Fibroblast of the aortic adventitia (primary cell): Measurements from ENCODE around the gene IL33. TPM values are rescaled to one million over a fixed set of nuclear protein-coding genes. Genes with fewer than 3 reads are reported as not detected.
A peak's percentile ranks its signal among the peaks of the same experiment; 100 is the strongest.

Experiments
- DNase-seq: peaks from one replicate; pipeline ENCODE4 v3.0.0-alpha.2; 2010; ENCODE audit warnings: low read depth
- H3K4me3 ChIP-seq: 2 replicates; pipeline ENCODE4 v1.5.1; 2011; ENCODE audit warnings: low read depth, mild to moderate bottlenecking, control low read depth, low read length, moderate library complexity
- CTCF ChIP-seq: IDR thresholded peaks from 2 replicates; pipeline ENCODE4 v1.5.1; 2011; ENCODE audit warnings: mild to moderate bottlenecking, low read length, control low read depth, inconsistent platforms; ENCODE audit not compliant: insufficient read depth
- total RNA-seq: library from RNA; depleted of rRNA; stranded (reverse); fragments of >200 nt; gene quantifications from 2 replicates; pipeline ENCODE4 v1.2.3, GENCODE V29; 2012; ENCODE audit warnings: low replicate concordance

The IL33 gene
- total RNA-seq, 1 donor, result 215 TPM

- H3K4me3 ChIP-seq, result peak overlapping the region; percentile 60
- no peak for DNase-seq
- no peak for TF ChIP-seq CTCF
Measured at GRCh38 chr9:6216002-6216401, 395 bp downstream of the IL33 start.

GRCh38 chr9:6216951-6217350, 1.3 kb downstream of the IL33 start:
- no peak for TF ChIP-seq CTCF
- peak overlapping the region; percentile 60 for H3K4me3 ChIP-seq
- DNase-seq, result peak; percentile 44

- peak; percentile 98 for DNase-seq
- H3K4me3 ChIP-seq, result peak overlapping the region; percentile 60
- no peak for TF ChIP-seq CTCF
Measured at GRCh38 chr9:6218099-6218502, 2.5 kb downstream of the IL33 start.

- no peak overlapping the region for H3K4me3 ChIP-seq
- peak; percentile 30 for DNase-seq
- TF ChIP-seq CTCF, result no peak
Measured at GRCh38 chr9:6219040-6219439, 3.4 kb downstream of the IL33 start.

- no peak for TF ChIP-seq CTCF
- DNase-seq, result peak; percentile 65
- no peak overlapping the region for H3K4me3 ChIP-seq
Measured at GRCh38 chr9:6219981-6220380, 4.4 kb downstream of the IL33 start.

- TF ChIP-seq CTCF, result no peak
- no peak for DNase-seq
- H3K4me3 ChIP-seq, result no peak overlapping the region
Measured at GRCh38 chr9:6224393-6225154, 9.0 kb downstream of the IL33 start.

GRCh38 chr9:6226696-6227095, 11.1 kb downstream of the IL33 start:
- TF ChIP-seq CTCF, result no peak
- DNase-seq, result peak; percentile 91

More at GRCh38 chr9:6226696-6227095, 11.1 kb downstream of the IL33 start:
- H3K4me3 ChIP-seq, result no peak overlapping the region
